GM12872 (cell line): ENCODE results near the gene MGAT5.

Experiments used
- TF ChIP-seq, protein P1 (sequence below): IDR thresholded peaks from 3 replicates; pipeline ENCODE4 v1.5.1; 2011; ENCODE audit warnings: low read depth, mild to moderate bottlenecking, low read length, moderate library complexity; ENCODE audit not compliant: insufficient read depth

Gene MGAT5

DNA sequence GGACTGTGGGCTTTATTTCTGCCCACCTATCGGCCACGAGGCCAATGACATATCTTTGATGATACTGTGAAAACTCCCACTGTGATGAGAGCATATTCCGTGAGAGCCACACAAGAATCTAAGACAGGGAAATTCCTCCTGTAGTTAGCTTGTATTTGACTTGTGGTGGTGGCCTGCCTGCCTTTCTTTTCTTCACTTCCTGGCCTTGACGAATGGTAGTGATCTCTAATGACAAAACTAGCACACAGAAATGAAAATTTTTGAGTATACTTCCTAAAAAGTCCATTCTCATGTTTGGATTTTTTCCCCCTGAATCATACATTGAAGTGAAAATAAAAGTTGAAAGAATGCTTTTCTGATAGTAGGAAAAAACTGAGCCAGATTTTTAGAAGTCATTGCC is 94.4 kb downstream of the MGAT5 start:
- TF ChIP-seq, protein P1, sequence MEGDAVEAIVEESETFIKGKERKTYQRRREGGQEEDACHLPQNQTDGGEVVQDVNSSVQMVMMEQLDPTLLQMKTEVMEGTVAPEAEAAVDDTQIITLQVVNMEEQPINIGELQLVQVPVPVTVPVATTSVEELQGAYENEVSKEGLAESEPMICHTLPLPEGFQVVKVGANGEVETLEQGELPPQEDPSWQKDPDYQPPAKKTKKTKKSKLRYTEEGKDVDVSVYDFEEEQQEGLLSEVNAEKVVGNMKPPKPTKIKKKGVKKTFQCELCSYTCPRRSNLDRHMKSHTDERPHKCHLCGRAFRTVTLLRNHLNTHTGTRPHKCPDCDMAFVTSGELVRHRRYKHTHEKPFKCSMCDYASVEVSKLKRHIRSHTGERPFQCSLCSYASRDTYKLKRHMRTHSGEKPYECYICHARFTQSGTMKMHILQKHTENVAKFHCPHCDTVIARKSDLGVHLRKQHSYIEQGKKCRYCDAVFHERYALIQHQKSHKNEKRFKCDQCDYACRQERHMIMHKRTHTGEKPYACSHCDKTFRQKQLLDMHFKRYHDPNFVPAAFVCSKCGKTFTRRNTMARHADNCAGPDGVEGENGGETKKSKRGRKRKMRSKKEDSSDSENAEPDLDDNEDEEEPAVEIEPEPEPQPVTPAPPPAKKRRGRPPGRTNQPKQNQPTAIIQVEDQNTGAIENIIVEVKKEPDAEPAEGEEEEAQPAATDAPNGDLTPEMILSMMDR: no peak

DNA sequence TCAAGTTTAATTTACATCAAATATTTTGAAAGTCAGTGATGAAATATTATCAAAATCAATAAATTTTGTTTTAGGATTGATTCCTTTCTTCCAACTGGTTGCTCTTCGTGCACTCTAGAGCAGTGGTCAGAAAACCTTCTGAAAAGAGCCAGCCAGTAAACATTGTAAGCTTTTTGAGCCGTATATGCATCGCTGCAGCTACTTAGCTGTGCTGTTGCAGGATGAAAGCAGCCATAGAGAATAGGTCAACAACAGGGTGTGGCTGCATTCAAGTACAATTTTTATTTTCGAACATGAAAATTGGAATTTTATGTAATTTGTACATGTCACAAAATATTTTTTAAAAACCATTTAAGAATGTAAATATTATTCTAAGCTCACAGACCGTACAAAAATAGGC is 94.9 kb downstream of the MGAT5 start:
- TF ChIP-seq, protein P1: no peak

DNA sequence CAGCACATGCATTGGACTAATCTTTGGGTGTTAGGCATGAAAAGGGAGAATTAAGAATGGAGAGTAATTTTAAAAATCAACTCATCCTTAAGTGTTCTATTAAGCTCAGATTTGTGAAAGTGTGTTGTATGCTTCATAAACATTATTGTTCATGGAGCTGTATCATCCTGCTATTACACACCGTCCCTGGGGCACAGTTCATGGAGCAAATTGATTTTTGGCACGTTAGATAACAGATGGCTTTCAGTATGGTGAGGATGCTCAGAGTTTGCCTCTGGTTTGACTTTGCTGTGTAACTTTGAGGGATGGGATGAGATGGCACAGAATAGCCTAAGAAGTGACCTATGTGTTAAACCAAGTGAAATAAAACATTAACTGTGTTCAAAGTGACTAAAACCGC is 97.1 kb downstream of the MGAT5 start:
- TF ChIP-seq, protein P1: no peak

DNA sequence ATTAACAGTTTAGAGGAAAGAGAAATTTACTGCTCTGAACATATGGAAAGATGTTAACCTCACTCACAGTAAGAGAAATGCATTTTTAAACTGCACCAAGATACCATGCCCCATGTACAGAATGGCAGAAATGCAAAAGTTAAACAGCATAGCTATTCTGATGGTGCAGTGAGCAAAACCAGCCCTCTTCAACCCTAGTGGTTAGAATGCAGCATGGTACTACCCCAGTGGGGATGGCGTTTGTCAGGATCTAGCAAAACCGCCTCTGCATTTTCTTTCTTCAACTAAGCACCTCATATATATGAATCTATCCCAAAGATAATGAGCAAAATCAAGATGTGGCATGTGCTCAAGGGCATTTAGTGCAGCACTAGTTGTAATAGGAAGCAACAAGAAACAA is 98.0 kb downstream of the MGAT5 start:
- TF ChIP-seq, protein P1: no peak

DNA sequence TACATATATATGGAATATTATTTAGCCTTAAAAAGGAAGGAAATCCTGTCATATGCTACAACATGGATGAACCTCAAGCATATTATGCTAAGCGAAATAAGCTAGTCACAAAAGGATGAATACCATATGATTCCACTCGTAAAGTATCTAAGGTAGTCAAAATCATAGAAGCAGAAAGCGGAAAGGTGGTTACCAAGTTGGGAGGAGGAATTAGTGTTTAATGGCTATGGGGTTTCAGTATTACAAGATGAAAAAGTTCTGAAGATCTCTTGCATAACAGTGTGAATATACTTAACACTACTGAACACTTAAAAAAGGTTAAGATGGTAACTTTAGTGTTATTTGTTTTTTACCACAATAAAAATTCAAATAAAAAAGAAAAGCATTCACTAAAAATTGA is 99.0 kb downstream of the MGAT5 start:
- TF ChIP-seq, protein P1: no peak

DNA sequence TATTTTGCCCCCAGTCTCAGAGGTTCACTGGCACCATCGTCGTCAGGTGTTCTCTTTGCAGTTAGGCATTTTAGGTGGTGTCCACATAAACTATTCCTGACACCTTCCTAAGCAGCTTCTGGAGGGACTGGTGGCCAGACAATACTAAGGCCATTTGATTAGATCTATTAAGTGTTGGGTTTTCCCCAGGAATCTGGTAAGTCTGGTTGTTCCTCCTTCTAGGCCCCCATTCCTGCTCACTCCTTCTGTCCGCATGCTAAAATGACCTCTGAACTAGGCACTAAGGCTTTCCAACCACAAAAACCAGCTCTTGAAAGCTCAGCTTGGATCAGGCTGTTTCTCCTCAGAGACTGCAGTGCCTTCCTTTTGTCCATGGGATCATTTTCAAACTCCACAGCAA is 100.7 kb downstream of the MGAT5 start:
- TF ChIP-seq, protein P1: no peak

GRCh38 chr2:134357814-134358213 is 103.9 kb downstream of the MGAT5 start:
- TF ChIP-seq, protein P1: no peak
